GM19324 (cell line): ENCODE results near the gene LTB4R2.
A peak's percentile ranks its signal among the peaks of the same experiment; 100 is the strongest.
"Not testable (repeated sequence)": the region's sequence is repeated elsewhere in the genome, so short reads cannot be mapped to it uniquely, and the experiment has no call there.

Source experiments
- ATAC-seq: cut with Tn5 transposase; IDR thresholded peaks from one replicate; pipeline ENCODE4 v1.9.1; 2021; ENCODE audit warnings: mild to moderate bottlenecking, moderate library complexity; ENCODE audit not compliant: unreplicated experiment, low FRiP score

Gene LTB4R2

GRCh38 chr14:24315807-24316596, 6.1 kb downstream of the LTB4R2 start:
- ATAC-seq: no peak

GRCh38 chr14:24316597-24316950, 6.6 kb downstream of the LTB4R2 start:
- no peak for ATAC-seq

- ATAC-seq: no peak
These were observed 7.4 kb downstream of the LTB4R2 start for GRCh38 chr14:24317141-24317928.

- no peak for ATAC-seq
These were observed 11.5 kb downstream of the LTB4R2 start for GRCh38 chr14:24321212-24321975.

- no peak for ATAC-seq
These were observed 12.7 kb downstream of the LTB4R2 start for GRCh38 chr14:24322672-24323071.

- ATAC-seq: no peak
These were observed 13.4 kb downstream of the LTB4R2 start for GRCh38 chr14:24323341-24323740.

GRCh38 chr14:24324024-24324423, 14.1 kb downstream of the LTB4R2 start:
- no peak for ATAC-seq

- no peak for ATAC-seq
These were observed 15.1 kb downstream of the LTB4R2 start for GRCh38 chr14:24325041-24325530.

- ATAC-seq: no peak
These were observed 16.0 kb downstream of the LTB4R2 start for GRCh38 chr14:24325963-24326362.

GRCh38 chr14:24327303-24327702, 17.4 kb downstream of the LTB4R2 start:
- ATAC-seq: no peak

GRCh38 chr14:24327914-24328313, 18.0 kb downstream of the LTB4R2 start:
- not testable (repeated sequence) for ATAC-seq

- ATAC-seq: no peak
These were observed 19.2 kb downstream of the LTB4R2 start for GRCh38 chr14:24329073-24329663.

- ATAC-seq: no peak
These were observed 19.8 kb downstream of the LTB4R2 start for GRCh38 chr14:24329736-24330135.

- ATAC-seq: no peak
These were observed 21.2 kb downstream of the LTB4R2 start for GRCh38 chr14:24330973-24331674.

- ATAC-seq: no peak
These were observed 21.9 kb downstream of the LTB4R2 start for GRCh38 chr14:24331731-24332267.

- peak; percentile 86 for ATAC-seq
These were observed 22.5 kb downstream of the LTB4R2 start for GRCh38 chr14:24332268-24332993.

GRCh38 chr14:24334431-24335291, 24.7 kb downstream of the LTB4R2 start, which contains the start of gene ADCY4:
Gene ADCY4, minus strand, starts transcription at chr14:24335071. Its CDS starts 419 bp downstream, at chr14:24334652.
- no peak for ATAC-seq
